ENCODE data around the gene DENND1B.

The DENND1B gene

GRCh38 chr1:197683280-197683679 is 92.0 kb downstream of the DENND1B start:
- DNase-seq: no peak

DNA sequence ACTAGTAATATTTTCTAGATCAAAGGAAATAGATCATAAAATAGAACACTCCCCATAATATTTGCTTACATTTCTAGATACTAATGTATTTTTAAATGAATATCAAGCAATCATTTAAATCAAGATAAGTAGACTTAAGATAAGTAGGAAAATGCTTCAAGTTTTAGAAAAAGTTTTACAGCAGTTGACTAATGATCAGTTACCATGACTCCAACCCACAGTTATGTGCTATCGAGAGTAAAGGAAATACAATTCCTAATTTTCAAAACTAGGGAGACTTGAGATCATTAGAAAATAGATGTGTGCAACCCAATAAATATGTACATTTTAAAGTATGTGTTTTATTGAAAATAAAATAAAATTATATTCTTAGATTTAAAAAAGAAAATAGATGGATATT is 95.0 kb downstream of the DENND1B start:
- DNase-seq: no peak

- no peak for DNase-seq
Observed at GRCh38 chr1:197677752-197678295, 97.5 kb downstream of the DENND1B start.

- DNase-seq: no peak
Observed at GRCh38 chr1:197677313-197677712, 98.0 kb downstream of the DENND1B start.

DNA sequence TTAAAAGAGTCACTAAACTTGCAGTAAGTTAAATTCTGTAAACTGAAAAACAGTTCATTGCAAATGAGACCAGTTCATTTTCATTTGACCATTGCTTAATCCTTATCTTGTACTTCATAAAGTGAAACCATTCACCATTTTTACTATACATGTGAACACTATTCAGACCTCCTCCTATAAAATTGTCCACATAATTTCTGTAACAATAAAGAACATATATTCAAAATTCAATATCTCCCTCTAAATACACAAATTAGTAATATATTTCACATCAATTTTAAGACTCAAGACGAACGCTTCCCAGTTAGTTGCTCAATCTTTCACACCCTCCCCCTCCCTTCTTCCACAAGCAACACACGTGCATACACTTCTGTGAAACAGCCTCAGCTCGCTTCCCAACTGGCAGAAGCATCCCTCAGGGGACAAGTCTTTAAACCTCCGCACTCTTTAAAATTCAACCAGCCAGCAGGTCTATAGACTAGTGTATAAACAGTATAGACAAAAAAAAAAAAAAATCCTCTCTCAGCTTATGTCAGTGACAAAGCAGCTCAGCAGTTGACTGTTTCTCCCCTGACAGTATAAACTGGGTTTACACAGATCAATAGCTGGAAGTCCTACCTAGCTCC is 99.6 kb downstream of the DENND1B start:
- no peak for DNase-seq

- no peak for DNase-seq
Observed at GRCh38 chr1:197674286-197674685, 101.0 kb downstream of the DENND1B start.

DNA sequence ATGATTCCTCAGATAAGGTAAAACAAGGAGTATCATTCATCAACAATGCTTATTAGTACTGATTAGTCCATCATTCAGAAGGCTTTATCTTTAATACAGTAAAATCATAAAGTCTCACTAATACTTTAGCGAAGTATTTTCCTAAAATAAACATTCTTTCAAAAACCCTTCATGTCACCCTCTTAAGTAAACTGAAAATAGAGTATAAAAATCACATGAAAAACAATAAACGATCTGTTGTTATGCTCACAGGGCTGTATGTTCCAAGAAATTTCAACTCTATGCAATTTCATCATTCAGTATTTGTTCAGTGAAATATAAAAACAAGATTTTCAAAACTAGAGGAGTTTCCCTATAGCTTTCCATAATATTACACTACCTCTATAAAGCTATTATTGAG is 102.0 kb downstream of the DENND1B start:
- DNase-seq: no peak

DNA sequence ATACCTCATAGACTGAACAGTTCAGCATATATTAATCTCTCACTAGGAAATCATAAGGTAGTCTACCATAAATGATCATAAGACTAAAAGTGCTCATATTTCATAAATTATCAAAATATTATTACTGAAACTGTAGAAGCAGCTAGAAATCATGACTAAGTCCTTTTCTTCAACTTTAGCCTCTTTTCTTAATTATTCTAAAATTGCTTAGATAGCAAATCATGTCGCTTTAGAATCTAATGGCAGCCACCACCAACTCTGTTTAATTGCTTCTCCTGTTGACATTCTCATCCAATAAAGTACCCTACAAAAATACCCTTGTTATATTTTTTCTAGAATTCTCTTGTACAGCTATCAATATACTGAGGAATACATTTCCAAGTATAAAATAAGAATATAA is 102.9 kb downstream of the DENND1B start:
- DNase-seq: no peak

DNA sequence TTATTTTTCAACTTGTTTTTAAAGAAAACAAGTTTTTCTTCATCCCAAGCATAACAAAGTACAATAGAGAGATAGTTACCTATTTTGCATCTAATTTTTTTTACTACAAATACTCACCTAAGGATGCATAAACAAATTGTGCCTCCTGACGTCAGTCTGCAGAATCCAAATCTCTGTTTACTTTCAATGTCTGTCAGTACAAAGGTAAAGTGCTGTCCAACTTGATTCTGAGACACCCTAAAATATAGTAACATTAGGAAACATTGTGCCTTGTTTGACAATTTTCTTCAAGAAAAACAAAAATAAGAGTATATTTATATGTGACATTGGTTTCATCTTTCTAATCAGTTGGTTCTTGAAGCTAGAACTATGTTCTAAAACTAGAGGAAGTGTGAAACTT is 103.4 kb downstream of the DENND1B start:
- no peak for DNase-seq

DNA sequence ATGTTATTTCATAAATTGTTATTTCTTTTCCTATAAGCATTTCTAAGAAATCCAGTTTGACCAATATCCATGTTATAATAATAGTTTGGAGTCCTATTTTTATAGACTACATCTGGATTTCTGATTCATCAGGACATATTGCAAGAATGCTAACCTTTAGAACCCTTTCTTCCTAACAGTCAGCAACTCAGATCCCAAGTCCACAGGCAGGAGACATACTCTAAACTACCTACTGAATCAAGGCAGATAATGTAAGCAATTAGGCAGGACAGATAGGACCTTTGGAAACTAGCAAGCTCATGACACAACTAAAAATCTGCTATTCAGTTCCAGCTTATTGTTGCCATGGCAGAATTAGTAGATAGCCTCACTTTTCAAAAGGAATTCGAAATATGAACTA is 104.1 kb downstream of the DENND1B start:
- DNase-seq: no peak

DNA sequence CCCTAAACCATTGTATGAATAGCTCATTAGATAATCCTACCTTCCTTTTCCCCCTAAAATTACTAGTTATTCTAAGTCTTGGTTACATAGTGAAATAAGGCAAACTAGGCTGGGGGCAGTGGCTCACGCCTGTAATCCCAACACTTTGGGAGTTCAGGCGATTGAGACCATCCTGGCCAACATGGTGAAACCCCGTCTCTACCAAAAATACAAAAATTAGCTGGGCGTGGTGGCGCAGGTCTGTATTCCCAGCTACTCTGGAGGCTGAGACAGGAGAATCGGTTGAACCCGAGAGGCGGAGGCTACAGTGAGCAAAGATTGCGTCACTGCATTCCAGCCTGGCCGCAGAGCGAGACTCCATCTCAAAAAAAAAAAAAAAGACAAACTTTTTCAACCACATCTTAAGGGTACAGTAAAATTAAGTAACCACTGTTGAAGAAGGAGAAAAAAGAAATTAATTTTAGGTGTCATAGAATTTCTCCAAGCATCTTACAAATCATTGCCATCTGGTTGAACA is 108.5 kb downstream of the DENND1B start:
- no peak for DNase-seq

DNA sequence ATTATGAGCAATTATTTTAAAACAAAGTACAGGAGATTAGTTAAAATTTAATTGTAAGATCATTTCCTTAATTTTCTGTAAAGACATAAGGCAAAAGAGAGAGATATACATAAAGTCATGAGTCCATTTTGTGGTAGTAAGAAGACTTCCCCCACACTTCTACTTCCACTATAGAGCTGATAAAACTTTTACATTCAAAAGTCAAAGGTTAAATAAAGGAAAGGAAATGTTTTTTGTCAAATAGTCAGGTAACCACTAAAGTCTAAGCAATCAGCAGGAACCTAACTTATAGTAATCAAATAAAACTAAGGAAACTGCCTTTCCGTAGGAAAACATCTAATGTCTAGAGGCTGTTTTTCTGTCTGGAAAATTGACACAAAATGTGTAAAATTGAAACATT is 110.9 kb downstream of the DENND1B start:
- no peak for DNase-seq

GRCh38 chr1:197663162-197663953 is 111.9 kb downstream of the DENND1B start:
- DNase-seq: no peak

- no peak for DNase-seq
Observed at GRCh38 chr1:197660389-197660788, 114.9 kb downstream of the DENND1B start.

DNA sequence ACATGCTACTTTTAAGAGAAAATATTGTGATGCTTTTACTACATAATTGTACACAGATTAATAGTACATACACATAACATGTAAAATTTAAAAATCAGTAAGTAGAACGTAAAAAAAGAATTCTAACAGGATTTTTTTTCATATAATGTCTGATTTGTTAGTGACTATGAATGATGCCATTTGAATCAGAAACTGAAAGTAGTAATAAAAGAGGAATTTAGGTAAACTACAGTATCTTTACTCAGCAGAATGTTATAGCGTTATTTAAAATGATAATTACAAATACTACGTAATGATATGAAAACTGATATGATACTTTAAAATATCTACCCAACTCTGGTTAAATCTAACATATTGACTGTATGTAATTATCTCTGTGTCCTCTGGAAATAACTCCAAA is 116.1 kb downstream of the DENND1B start:
- no peak for DNase-seq

DNA sequence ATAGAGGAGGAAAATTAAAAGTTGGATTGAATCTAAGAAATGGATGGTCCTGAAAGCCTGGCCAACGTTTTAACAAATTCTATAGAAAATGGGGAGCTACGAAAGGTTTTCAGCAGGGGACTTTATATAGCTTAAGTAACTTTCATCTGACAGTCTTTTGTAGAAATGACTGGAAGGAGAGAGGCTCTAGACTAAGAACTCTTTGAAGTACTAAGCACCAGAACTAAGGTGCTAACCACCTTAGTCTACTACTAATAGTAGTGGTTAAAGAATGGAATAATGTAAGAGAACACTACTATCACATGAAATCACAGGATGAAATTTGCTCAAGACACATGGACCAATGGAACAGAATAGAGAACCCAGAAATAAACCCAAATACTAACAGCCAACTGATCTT is 126.1 kb downstream of the DENND1B start:
- no peak for DNase-seq

DNA sequence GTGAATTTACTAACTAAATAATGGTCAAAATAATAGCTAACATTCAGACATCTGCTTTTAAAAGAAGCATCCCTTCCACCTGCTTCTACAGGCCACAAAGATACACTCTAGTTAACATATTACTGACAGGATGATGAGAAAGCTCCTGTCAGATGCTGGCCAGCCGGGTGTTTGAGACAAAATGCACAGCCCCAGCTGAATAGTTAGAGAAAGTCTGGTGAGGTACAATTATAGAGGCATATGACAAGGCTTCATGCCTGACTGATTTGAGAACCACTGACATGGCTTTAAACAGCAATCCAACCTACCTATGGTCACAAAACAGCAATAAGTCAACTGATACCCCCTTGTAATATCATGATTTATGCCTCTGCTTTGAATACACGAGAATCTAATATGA is 137.0 kb downstream of the DENND1B start:
- DNase-seq: no peak

DNA sequence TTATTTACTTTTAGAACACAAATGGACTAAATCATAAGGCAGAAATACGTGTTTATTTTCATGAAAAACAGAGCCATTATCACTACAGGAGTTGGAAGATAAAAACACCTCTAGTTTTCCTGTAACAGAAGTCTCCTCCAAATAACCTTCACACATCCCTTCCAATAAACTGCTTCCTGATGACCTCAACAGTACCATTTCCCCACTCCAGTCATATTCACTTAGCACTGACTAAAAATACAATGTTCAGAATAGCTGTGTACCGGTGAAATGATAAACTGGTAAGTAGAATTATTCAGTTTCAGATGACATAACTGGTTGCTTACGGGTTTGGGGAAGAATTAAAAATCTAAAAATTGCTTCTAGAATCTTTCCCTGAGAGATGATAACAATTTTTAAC is 137.9 kb downstream of the DENND1B start:
- DNase-seq: no peak

GRCh38 chr1:197633447-197634078 is 141.7 kb downstream of the DENND1B start:
- no peak for DNase-seq

- DNase-seq: no peak
Observed at GRCh38 chr1:197632651-197633050, 142.6 kb downstream of the DENND1B start.

DNA sequence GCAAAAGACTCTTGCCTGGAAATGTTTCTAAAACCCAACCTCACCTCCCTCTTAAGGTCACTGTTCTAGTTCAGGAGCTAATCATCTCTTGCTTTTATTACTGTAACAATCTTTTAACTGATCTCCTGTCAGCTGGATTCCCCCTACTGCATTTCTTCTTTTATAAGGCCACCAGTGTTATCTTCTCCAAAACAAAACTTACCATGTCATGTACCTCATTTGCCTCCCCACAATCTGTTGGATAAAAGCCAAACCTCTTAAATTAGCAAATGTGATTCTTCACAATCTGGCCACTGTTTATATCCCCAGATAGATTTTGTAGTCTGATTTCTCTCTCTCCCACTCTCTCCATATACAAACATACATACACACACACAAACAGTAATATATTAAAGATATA is 143.3 kb downstream of the DENND1B start:
- no peak for DNase-seq

GRCh38 chr1:197622371-197622770 is 152.9 kb downstream of the DENND1B start:
- no peak for DNase-seq

- no peak for DNase-seq
Observed at GRCh38 chr1:197621761-197622160, 153.5 kb downstream of the DENND1B start.

- no peak for DNase-seq
Observed at GRCh38 chr1:197620714-197621163, 154.5 kb downstream of the DENND1B start.

Measured in NCI-H510A (cell line).